OCI-LY7 (cell line): ENCODE results near the gene ANKRD11. TPM values are rescaled to one million over a fixed set of nuclear protein-coding genes. Genes with fewer than 3 reads are reported as not detected.

Experiments
- BruUV-seq: library from RNA; stranded (reverse); fragments of 400-500 nt; replicated peaks from 2 replicates; lab custom pipeline; 2021; lab: Mats Ljungman, UMichigan
- CTCF ChIA-PET: fragments of 300-600 bp; sonication (Branson Sonifier 250); formaldehyde crosslinking; loops from one replicate; lab custom pipeline; 2022; ENCODE audit warnings: antibody characterized with exemption; ENCODE audit not compliant: unreplicated experiment; lab: Charles Lee
- POLR2A ChIA-PET: fragments of 300-600 bp; sonication (Branson Sonifier 250); formaldehyde crosslinking; loops from one replicate; lab custom pipeline; 2022; ENCODE audit warnings: antibody characterized with exemption; lab: Charles Lee
- DNase-seq: peaks from one replicate; pipeline ENCODE4 v3.0.0-alpha.2; 2015; ENCODE audit warnings: low spot score
- H2AFZ ChIP-seq: fragments of 200-600 bp; sonication (generic), shearing (Covaris generic); 2 replicates; pipeline ENCODE4 v1.6.1; 2014; ENCODE audit warnings: mild to moderate bottlenecking, antibody characterized with exemption, low read length, moderate library complexity
- H3K27ac ChIP-seq: fragments of 200-600 bp; sonication (generic); 2 replicates; pipeline ENCODE4 v1.5.1; 2014; ENCODE audit warnings: mixed run types, low read depth, mild to moderate bottlenecking, moderate library complexity, low read length, inconsistent platforms; ENCODE audit not compliant: poor library complexity, severe bottlenecking
- H3K36me3 ChIP-seq: fragments of 200-600 bp; sonication (generic); 2 replicates; pipeline ENCODE4 v1.6.1; 2014; ENCODE audit warnings: mild to moderate bottlenecking, antibody characterized with exemption, low read length, moderate library complexity, mixed read lengths; ENCODE audit not compliant: insufficient read depth
- H3K4me1 ChIP-seq: fragments of 200-600 bp; sonication (generic); 2 replicates; pipeline ENCODE4 v1.5.1; 2014; ENCODE audit warnings: mild to moderate bottlenecking, low read length; ENCODE audit not compliant: insufficient read depth, poor library complexity, severe bottlenecking
- H3K4me2 ChIP-seq: fragments of 200-600 bp; sonication (generic); 2 replicates; pipeline ENCODE4 v1.6.1; 2014; ENCODE audit warnings: mild to moderate bottlenecking, low read length
- H3K4me3 ChIP-seq: fragments of 200-600 bp; sonication (generic); 2 replicates; pipeline ENCODE4 v1.5.1; 2014; ENCODE audit warnings: mild to moderate bottlenecking, low read depth, low read length; ENCODE audit not compliant: poor library complexity, severe bottlenecking
- H3K79me2 ChIP-seq: fragments of 200-600 bp; sonication (generic); 2 replicates; pipeline ENCODE4 v1.6.1; 2016; ENCODE audit warnings: low read depth, mild to moderate bottlenecking, low read length, moderate library complexity, mixed read lengths; ENCODE audit not compliant: insufficient read depth
- H3K9me2 ChIP-seq: fragments of 200-600 bp; sonication (generic); 2 replicates; pipeline ENCODE4 v1.6.1; 2016; ENCODE audit warnings: mild to moderate bottlenecking, low read length, mixed read lengths; ENCODE audit not compliant: insufficient read depth
- H3K9me3 ChIP-seq: fragments of 200-600 bp; sonication (generic); 2 replicates; pipeline ENCODE4 v1.6.1; 2014; ENCODE audit warnings: mild to moderate bottlenecking, mixed run types, low read length, mixed read lengths
- H4K20me1 ChIP-seq: fragments of 200-600 bp; sonication (generic); 2 replicates; pipeline ENCODE4 v1.6.1; 2014; ENCODE audit warnings: mild to moderate bottlenecking, antibody characterized with exemption, low read length, moderate library complexity, mixed read lengths; ENCODE audit not compliant: insufficient read depth
- CTCF ChIP-seq: fragments of 200-600 bp; sonication (generic); conservative IDR thresholded peaks from 2 replicates; pipeline ENCODE4 v1.5.1; 2014; ENCODE audit warnings: mild to moderate bottlenecking, antibody characterized with exemption, low read length, moderate library complexity, mixed read lengths
- EZH2phosphoT487 ChIP-seq: fragments of 200-600 bp; sonication (generic); IDR thresholded peaks from 2 replicates; pipeline ENCODE4 v1.6.1; 2018; ENCODE audit warnings: low read depth, borderline replicate concordance, mild to moderate bottlenecking, mixed run types, antibody characterized with exemption, low read length, moderate library complexity, mixed read lengths
- intact Hi-C: fragments of 100-400 bp; cut with micrococcal nuclease; formaldehyde crosslinking; loops from one replicate; pipeline ENCODE4 v1.10.0; 2022; ENCODE audit not compliant: unreplicated experiment
- total RNA-seq, 2 experiments: library from RNA; depleted of rRNA in 1 of 2; stranded (reverse); fragments of >200 nt in 1 of 2; shearing (Covaris generic) in 1 of 2; gene quantifications; 2 replicates each; pipeline ENCODE4 v1.2.3, GENCODE V29; 2014 to 2022

ANKRD11 gene
- total RNA-seq, 2 experiments from 2014 or later: 89.1 to 251 TPM

DNA sequence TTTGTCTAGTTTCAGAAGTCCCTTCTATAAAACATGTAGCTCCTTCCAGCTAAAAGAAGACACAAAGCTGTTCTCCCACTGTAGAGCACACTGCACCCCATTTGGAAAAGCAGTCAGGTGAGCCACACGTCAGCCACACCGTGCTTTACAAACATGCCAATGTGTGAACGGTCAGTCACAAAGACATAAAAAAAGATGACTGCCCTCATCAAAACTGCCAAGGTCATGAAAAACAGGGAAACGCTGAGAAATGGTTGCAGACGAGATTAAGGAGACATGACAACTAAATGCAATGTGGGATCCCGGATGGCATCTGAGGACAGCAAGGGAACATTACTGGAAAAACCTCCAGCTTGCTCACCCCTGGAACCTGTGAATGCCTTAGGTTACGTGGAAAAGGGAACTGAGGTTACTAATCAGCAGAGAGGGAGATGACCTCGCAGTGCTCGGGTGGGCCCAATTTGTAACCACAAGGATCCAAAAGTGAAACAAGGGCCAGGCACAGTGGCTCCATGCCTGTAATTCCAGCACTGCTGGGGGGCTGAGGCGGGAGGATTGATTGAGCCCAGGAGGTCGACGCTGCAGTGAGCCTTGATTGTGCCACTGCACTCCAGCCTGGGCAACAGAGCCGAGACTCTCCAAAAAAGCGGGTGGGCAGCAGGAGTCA lies 8.1 kb downstream of the ANKRD11 start:
- Histone ChIP-seq H3K36me3 (peaks cover 41% of the 10 kb centered on the region), H4K20me1 (peaks cover 74% of the 10 kb centered on the region), H3K9me2 (no peaks in the 10 kb centered on the region), H3K4me2 (peak overlapping the region; percentile 41), H3K27ac (no peak overlapping the region), H3K9me3 (no peaks in the 10 kb centered on the region), H3K4me1 (peaks cover 98% of the 10 kb centered on the region), H3K79me2 (peaks cover 100% of the 10 kb centered on the region), H3K4me3 (no peak overlapping the region), H2AFZ (no peak overlapping the region)
- ChIA-PET CTCF (no interaction called here), POLR2A (interaction anchor here (0.7 kb wide), 1 partner anchor 23 kb away, joined by 4 read pairs; no protein-coding TSS in a partner anchor)
- no TSS peak for BruUV-seq
- intact Hi-C loops: no loop called here
- no peak for TF ChIP-seq CTCF
- TF ChIP-seq EZH2phosphoT487: no peak
- no peak for DNase-seq

GRCh38 chr16:89481356-89481955 lies 8.9 kb downstream of the ANKRD11 start:
- TF ChIP-seq EZH2phosphoT487: no peak
- no peak for TF ChIP-seq CTCF
- Histone ChIP-seq H3K4me1 (peaks cover 100% of the 10 kb centered on the region), H3K9me2 (no peaks in the 10 kb centered on the region), H2AFZ (no peak overlapping the region), H3K79me2 (peaks cover 100% of the 10 kb centered on the region), H3K4me3 (no peak overlapping the region), H3K9me3 (no peaks in the 10 kb centered on the region), H4K20me1 (peaks cover 73% of the 10 kb centered on the region), H3K4me2 (peak overlapping the region; percentile 41), H3K27ac (no peak overlapping the region), H3K36me3 (peaks cover 36% of the 10 kb centered on the region; the same call in 1 of the 2 replicates)
- no peak for DNase-seq
- no TSS peak for BruUV-seq
- ChIA-PET CTCF (no interaction called here), POLR2A (interaction anchor here (0.7 kb wide), 1 partner anchor 23 kb away, joined by 4 read pairs; no protein-coding TSS in a partner anchor)
- intact Hi-C loops: no loop called here
